Measurements from ENCODE around the gene ROR1.

Gene ROR1

DNA sequence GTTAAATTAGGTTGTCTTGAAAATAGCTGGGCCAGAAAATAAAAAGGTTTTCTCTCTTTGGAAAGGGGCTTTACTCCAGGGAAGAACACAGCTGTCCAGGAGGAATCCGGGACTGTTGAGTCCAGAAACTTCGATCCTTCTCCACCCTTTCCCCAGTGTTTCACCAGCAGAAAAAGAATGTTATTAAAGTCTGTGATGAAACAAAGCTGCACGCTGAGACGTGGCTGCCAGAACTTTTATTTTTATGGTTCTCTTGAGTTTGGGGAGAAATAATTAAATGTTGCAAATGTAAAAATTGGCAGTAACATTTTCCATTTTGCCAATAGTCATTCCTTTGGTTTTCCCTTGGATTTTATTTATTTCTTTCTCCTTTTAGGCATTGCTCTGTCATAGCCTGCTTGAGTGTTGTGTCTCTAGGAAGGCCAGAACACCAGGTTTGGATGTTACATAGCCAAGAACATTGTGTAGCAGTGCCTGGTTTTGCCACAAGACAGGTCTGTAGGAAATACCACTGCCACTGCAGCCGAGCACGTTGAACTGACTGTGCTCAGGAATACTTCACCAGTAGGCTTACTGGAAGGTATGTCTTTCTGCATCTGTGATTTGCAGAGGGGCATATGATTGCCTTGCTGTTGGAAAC is 87.4 kb downstream of the ROR1 start:
- DNase-seq, result no peak

GRCh38 chr1:63863145-63863544 is 89.3 kb downstream of the ROR1 start:
- DNase-seq, result no peak

DNA sequence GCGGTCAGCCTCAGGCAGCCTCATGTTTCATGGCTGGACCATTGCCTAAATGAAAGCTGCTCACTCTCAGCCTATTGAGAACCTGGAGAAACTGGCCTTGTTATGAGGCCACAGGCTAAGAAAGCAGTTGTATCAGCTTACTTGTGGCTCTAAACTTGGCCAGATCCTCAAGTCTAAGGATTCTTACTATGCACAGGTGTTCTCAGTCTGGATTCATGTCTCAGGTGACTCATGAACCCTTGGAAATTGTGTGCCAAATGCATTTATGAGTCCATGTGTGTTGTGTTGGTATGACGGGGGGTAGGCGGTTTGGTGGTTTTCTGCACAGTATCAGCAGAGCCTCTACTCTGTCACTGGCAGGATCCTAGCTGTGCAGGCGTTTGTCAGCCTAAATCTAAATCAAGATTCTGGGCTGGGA is 90.4 kb downstream of the ROR1 start:
- DNase-seq, result no peak

DNA sequence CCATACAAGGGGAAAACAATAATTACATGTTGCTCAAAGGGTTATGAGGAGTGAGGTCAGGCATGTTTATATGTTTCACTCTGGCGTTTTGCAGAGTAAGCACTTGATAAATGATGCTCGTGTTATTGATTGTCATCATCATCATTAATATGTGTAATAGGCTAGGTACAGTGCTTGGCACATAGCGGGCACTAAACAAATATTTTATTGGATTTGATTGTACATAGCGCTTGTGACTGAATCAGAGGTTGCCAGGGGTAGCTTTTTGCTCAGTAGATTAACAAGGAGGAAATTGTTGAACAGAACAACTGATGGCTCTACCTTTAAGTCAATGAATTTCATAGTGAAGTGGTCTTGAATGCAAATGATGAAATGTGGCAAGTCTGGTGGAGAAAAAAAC is 91.7 kb downstream of the ROR1 start:
- DNase-seq, result no peak

DNA sequence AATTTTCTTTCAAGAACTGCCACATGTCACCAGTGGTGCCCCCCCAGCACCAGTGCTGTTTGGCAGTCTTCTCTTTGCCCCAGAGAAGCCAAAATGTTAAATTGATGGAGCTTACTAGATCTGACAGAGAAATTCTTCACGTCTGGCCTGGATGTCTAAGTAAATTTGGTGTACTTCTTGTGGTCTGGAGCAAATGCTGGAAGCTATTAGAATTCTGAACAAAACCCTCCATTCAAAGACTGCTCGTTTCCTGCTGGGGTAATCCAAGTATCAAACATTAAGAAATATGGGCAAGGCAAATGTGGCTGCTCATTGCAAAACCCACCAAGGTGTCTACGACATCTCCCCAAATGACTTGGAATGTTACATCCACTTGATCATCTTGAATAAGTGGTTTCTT is 92.3 kb downstream of the ROR1 start:
- no peak for DNase-seq

DNA sequence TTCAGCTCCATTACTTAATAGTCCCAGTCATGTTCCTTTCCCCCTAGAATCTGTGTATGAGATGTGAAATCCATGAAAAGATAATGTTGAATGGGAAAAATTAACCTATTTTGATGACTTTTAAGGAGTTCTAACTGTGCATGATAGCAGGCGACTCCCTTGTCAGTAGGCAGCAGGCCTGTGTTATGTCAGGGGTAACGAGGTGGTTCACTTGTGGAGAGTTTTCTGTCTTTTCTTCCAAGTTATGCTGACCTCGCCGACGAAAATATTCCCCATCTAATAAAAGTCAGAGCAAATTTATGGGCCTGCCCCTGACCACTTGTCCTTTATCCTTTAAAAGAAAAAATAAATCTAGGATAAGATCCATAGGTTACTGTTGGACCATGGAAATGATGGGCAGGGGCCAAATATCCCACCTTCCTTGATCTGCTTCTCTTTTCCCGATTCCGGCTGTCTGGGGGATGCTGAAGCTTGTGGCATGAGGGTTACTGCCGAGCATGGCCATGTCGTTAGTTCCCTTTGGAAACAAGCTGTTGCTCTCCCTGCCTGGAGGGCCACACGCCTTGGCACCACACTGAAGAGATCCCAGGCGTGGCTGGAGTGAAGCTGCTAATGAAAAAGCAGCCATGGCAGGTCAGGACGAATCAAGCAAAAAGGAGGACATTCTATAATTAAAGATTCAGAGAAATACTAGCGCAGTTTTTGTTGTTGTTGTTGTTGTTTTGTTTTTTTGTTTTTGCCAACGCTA is 93.8 kb downstream of the ROR1 start:
- no peak for DNase-seq

DNA sequence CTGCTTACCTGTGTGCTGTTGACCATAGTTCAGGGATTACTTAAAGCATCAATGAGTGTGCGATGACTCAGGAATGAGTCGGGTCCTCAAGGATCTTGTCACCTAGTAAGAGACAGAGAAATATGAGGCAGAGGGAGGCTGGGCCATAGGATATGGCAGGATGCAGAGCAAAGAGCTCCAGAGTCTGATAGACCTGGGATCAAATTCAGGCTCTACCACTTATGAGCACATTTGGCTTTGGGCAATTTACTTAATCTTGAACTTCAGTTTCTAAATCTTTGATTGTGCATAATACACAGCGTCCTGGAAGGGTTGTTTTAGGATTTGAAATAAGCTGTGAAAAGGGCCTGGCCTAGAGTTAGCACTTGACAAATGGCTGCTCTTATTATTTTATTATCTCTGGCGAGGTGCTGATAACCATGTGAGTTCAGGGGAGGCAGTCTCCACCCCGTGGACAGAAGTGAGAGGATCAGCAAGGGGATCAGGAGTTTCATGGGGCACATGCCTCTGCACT is 94.5 kb downstream of the ROR1 start:
- no peak for DNase-seq

GRCh38 chr1:63870152-63870551 is 96.3 kb downstream of the ROR1 start:
- no peak for DNase-seq

DNA sequence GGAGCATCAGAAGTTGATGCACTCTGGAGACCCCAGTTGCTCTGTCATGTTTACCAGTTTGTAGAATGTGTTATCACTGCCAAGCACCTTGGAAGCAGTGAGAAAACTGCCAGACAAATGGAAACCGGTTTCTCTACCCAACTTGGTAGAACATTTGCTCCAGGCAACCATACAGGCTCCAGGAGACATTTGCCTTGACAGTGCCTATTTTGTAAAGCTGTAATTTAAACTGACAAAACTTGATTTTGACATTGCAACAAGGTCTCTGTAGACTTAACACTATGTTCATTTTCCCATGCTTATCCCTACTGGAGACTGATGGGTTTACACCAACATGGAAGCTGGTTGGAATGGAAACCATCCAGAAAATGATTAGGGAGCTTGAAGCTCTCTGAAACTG is 97.6 kb downstream of the ROR1 start:
- no peak for DNase-seq

- no peak for DNase-seq
Measured at GRCh38 chr1:63873751-63874150, 99.9 kb downstream of the ROR1 start.

DNA sequence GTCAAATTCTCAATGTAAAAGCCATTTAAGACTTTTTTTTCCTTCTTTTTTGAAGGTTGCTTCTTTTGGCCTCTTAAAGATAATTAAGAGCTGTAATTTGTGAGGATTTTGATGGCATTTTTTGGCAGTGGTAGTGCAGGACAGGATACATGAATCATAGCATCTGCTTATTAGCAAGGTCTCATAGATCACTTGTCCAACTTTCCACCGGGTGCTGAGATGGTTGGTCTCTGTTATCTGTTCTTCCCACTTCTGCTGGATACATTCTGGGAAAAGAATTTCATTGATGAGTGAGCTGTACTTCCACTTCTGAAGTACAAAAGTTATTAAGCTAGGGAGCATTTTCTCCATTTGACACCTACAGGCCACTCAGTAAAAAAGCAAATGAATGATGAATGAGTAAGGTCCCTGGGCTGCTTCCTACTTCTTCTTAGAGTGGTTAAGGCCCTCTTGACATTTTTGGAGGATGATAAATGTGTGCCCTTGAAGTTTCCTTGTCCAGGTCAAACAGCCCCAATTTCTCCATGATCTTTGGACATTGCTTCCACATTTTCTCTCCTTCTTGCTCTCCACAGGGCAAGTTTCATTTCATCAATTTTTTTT is 100.6 kb downstream of the ROR1 start:
- DNase-seq, result no peak

GRCh38 chr1:63875636-63876035 is 101.8 kb downstream of the ROR1 start:
- no peak for DNase-seq

DNA sequence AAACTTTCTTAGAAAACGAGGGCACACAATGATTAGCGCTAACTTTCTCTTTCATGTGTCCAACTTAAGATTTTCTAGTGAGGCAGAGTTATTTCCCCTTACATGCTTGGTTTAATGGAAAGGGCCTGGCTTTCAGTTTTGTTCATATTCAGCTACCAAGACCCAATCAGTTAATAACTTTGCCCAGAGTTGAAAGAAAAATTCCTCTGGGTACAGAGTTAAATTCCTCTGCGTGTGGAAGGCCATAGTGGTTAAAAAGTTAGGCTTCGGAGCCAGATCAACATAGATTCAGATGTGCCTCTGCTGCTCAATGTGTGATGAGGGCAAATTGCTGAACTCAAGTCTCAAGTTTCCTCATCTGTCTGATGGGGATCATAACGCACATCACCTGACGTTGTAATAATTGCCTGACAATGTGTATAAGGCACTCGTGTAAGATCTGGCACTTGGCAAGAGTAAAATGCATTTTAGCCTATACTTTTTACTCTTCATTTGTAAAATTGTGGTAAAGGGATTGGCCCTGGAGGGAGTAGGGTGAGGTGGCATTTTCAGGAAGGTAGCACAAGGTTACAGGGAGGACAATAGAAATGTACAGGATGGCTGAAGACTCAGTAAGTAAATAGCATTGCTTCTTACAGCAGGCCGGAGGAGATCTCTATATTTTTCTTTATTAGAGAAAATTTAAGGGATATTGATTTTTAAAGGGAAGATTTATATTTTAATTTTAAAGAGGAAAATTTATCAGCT is 103.4 kb downstream of the ROR1 start:
- no peak for DNase-seq

DNA sequence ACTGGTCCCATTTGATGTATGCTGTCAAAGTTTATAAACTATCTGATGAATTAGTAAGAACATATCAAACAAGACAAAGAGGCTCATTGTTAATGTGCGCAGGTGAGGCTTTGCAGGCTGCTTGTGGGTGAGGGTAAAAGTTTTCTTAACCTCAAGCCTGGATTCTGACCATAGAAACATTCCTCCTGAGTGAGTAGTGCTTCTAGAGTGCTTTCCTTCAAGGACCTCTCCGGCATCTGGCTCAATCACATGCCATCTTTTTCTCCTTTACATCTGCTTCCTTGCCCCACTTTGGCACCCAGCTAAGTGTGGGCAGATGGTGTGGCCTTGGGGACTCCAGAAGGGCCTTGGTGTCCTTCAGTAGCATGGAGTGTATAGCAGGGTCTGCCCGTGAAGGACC is 104.0 kb downstream of the ROR1 start:
- DNase-seq, result no peak

DNA sequence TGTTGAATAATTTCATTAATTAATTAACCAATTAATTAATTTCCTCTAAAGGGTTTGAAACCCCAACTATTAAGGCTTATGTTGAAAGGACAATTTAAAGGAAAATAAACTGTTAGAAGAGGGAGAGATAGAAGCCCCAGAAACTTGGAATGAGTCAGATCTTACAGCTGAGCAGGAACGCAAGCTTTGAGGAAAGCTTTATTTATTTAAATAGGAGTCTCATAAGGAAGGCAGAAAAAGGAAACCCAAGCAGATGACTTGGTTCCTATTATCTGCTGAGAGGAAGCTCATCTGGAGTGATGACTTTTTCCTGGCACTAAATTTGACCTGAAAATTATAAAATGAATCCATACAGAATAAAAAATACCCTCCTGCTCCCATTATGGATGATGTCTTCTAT is 105.1 kb downstream of the ROR1 start:
- no peak for DNase-seq

DNA sequence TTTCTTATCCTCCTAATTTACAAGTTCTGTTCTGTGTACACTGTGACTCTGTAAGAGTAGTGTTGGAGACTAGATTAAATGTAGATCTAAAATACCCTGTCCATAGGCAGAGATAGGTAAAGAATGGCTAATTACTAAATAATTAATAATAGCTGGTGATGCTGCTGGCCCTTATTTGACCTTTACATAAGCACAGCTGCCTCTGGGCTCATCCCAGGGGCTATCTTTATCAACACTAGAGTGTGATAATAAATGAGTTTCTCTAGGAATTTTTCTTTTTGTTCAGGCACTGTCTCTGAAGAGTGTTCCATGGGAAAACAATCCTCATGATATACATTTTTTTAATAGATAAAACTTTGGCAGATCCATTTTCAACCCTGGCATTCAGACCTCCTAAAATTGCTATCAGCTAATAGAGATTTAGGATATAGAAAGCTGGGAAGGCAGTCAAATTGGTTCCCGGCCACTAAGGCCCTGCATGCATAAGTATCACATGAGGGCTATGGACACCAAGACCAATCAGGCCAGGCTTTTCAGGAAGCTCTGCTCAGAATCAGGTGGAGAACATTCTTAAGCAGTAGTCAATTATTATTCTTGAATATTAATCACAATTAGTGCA is 107.2 kb downstream of the ROR1 start:
- no peak for DNase-seq

DNA sequence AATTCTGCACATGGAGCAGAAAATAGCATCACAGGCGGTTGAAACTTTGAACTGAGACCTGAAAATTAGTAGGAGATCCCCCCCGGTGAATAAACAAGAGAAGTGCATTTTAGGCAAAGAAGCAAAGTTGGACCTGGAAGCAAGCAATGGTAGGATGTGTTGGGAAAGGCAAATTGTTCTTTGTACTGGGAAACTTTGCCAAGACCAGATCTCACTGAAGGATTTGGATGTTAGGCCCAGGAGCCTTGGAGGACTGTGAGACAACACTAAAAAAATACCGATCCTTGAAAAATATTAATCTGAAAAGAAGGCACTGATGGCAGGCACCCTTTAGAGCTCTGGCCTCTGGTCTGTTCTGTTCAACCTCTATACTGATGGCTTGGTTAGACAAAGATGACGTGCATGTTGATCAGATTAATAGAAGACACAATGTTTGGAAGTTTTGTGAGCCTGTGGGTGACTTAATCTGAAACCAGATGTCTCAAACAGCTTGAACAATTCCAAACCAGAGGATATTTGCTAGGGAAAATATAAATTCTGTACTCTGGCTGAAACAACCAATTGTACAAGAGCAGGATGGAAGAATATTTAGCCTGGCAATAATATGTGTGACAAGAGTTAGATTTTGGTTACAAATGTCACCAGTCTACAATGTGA is 108.4 kb downstream of the ROR1 start:
- no peak for DNase-seq

GRCh38 chr1:63883494-63884235 is 109.8 kb downstream of the ROR1 start:
- DNase-seq, result no peak

- DNase-seq, result no peak
Measured at GRCh38 chr1:63884486-63884885, 110.7 kb downstream of the ROR1 start.

DNA sequence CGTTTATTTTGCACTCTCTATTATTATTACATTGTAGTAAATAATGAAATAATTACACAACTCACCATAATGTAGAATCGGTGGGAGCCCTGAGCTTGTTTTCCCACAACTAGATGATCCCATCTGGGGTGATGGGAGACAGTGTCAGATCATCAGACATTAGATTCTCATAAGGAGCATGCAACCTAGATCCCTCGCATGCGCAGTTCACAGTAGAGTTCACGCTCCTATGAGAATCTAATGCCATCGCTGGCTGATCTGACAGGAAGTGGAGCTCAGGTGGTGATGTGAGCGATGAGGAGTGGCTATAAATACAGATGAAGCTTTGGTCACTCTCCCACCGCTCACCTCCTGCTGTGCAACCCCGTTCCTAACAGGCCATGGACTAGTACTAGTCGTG is 112.1 kb downstream of the ROR1 start:
- DNase-seq, result no peak

DNA sequence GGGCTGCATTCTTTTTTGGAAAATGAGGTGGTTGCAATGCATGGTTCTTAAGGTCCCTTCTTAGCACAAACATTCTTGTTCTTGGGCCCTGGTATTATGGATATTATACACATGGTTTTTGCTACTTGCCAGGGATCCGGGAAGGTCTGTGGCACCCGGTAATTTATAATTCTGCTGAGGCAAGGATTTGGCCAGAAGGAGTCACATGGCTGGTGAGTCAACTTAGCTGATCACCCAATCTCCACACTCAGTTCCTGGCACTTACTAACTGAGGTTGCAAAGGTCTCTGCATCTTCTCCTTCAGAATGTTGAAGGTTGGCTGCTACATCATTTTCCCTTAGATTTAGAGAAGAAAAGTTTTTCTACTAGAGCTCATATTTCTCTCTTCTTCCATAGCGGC is 112.5 kb downstream of the ROR1 start:
- DNase-seq, result no peak

DNA sequence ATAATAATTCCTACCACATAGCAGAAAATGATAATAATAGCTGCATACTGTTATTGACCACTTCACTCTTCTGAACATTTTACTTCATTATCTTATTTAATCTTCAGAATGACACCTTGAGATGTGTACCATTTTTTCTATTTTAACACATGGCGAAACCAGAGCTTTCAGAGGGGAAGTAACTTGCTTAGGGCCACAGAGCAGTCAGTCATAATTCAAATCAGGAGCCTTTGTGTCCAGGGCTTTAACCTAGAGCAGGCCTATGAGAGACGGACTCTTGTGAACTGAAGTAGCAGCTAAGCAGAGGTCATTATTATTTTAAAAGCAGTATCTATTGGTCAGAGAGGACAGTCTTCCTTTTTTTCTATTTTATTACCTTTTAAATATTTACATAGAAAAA is 114.0 kb downstream of the ROR1 start:
- DNase-seq, result no peak

Measured in NCI-H774 (cell line).